Lower lobe of right lung (tissue), 2 donors: ENCODE results near the gene SH3GL2. TPM values are rescaled to one million over a fixed set of nuclear protein-coding genes. Genes with fewer than 3 reads are reported as not detected.
"Not testable (repeated sequence)": the region's sequence is repeated elsewhere in the genome, so short reads cannot be mapped to it uniquely, and the experiment has no call there.

Experiments
- ATAC-seq, 2 donors: fragments of 200-7000 bp; cut with Tn5 transposase; one replicate each; pipeline ENCODE4 v1.9.1; 2020 to 2022; ENCODE audit warnings: mild to moderate bottlenecking in 2 of 2, moderate library complexity in 2 of 2
- DNase-seq: peaks from one replicate; pipeline ENCODE4 v3.0.0-alpha.2; 2020
- H3K27ac ChIP-seq: fragments of 200-600 bp; one replicate; pipeline ENCODE4 v1.8.0; 2022
- H3K27me3 ChIP-seq: fragments of 200-600 bp; one replicate; pipeline ENCODE4 v1.8.0; 2022; ENCODE audit warnings: low read depth
- H3K36me3 ChIP-seq: fragments of 200-600 bp; one replicate; pipeline ENCODE4 v1.8.0; 2022; ENCODE audit warnings: mild to moderate bottlenecking
- H3K4me1 ChIP-seq: fragments of 200-600 bp; one replicate; pipeline ENCODE4 v1.8.0; 2022
- H3K4me3 ChIP-seq: fragments of 200-600 bp; one replicate; pipeline ENCODE4 v1.8.0; 2022; ENCODE audit warnings: mild to moderate bottlenecking
- H3K9me3 ChIP-seq: fragments of 200-600 bp; one replicate; pipeline ENCODE4 v1.8.0; 2022
- intact Hi-C: fragments of 100-400 bp; cut with DNase I; formaldehyde crosslinking; loops from one replicate; pipeline ENCODE4 v1.11.0; 2022
- total RNA-seq: library from RNA; stranded (reverse); fragmentation: NEBNext Ultra II Directional; extraction: Animal tissue kit (Norgen Biotek cat#: 25700); gene quantifications from one replicate; pipeline ENCODE4 v1.2.1, GENCODE V29; 2021
- TF ChIP-seq, protein P1 (sequence below): fragments of 200-600 bp; IDR thresholded peaks from one replicate; pipeline ENCODE4 v1.8.0; 2022; ENCODE audit warnings: antibody characterized with exemption, mild to moderate bottlenecking
- donor health status: DM: no; HTN: yes; CAD: no; lungs with severe emphysema.

The SH3GL2 gene
- total RNA-seq, 1 donor from 2014 or later: 1.3 TPM

DNA sequence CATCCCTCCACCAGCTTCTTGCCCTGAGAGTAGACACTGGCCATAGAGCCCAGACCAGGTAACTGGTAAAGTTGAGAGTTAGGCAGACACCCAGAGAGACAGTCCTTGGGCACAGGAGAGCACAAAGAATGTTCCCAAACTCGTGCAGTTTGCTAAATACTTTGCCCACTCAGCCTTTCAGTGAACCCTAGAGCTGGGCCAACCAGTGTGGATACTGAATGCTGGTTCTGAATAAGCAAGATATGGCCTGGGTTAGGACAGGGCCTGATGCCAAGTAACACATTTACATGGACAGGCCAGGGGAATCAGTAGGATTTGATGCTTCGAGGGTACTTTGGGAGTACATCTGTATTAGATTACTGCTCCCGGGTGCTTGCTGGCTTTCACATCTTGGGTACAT is 185.4 kb downstream of the SH3GL2 start:
- ATAC-seq (no peak), DNase-seq (no peak)
- no peaks in the 10 kb centered on the region for H3K36me3 ChIP-seq
- no peak overlapping the region for H3K4me3 ChIP-seq
- TF ChIP-seq, protein P1, sequence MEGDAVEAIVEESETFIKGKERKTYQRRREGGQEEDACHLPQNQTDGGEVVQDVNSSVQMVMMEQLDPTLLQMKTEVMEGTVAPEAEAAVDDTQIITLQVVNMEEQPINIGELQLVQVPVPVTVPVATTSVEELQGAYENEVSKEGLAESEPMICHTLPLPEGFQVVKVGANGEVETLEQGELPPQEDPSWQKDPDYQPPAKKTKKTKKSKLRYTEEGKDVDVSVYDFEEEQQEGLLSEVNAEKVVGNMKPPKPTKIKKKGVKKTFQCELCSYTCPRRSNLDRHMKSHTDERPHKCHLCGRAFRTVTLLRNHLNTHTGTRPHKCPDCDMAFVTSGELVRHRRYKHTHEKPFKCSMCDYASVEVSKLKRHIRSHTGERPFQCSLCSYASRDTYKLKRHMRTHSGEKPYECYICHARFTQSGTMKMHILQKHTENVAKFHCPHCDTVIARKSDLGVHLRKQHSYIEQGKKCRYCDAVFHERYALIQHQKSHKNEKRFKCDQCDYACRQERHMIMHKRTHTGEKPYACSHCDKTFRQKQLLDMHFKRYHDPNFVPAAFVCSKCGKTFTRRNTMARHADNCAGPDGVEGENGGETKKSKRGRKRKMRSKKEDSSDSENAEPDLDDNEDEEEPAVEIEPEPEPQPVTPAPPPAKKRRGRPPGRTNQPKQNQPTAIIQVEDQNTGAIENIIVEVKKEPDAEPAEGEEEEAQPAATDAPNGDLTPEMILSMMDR: no peak
- no peaks in the 10 kb centered on the region for H3K4me1 ChIP-seq
- intact Hi-C loops: no loop called here
- no peak overlapping the region for H3K27ac ChIP-seq
- H3K27me3 ChIP-seq: no peaks in the 10 kb centered on the region
- H3K9me3 ChIP-seq: no peaks in the 10 kb centered on the region

DNA sequence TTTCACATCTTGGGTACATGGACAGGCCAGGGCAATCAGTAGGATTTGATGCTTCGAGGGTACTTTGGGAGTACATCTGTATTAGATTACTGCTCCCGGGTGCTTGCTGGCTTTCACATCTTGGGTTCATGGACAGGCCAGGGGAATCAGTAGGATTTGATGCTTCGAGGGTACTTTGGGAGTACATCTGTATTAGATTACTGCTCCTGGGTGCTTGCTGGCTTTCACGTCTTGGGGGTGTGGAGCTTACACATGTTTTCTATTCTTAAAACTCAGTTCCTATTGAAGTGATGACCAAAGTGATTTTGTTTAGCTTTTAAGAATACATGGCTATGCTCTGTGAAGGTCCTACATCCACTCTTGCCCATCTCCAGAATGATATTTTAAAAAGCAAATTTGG is 186.3 kb downstream of the SH3GL2 start:
- H3K36me3 ChIP-seq, H3K4me1 ChIP-seq, H3K4me3 ChIP-seq, intact Hi-C loops, ATAC-seq, H3K27me3 ChIP-seq, H3K9me3 ChIP-seq, H3K27ac ChIP-seq, DNase-seq: not testable (repeated sequence)

DNA sequence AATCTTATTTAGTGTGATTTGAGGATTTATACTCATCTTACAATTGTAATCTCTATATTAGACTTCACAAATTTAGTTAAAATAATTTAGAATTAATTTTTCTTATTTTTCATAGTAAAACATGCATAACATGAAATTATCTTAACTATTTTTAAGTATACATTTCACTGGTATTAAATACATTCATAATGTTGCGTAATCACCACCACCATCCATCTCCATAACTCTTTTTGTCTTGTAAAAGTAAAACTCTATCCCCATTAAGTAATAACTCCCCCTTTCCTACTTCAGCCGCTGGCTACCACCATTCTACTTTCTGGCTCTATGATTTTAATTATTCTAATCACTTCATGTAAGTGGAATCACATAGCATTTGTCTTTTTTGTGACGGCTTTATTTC is 193.4 kb downstream of the SH3GL2 start:
- intact Hi-C loops: no loop called here
- ATAC-seq (no peak), DNase-seq (no peak)

DNA sequence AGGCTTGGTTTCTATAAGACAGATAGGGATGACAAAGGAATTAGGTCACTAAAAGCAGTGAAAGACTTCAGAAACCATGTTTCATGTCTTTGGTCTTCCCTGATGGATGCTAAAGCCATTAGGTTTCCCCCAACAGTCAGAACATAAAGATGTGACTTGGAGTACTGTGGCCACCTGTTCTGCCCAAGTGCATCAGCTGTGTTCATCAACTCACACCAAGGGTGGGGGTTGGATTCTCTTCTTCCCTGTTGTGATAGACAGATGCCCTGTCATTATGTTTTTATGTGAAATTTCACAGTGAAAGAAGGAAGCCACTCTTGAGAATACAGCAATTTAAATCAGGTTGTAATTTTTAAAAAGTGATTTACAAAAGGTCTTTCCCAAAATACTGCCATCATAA is 196.8 kb downstream of the SH3GL2 start:
- no peaks in the 10 kb centered on the region for H3K9me3 ChIP-seq
- no peaks in the 10 kb centered on the region for H3K36me3 ChIP-seq

More for the DNA sequence above, 193.4 kb downstream of the SH3GL2 start:
- H3K27me3 ChIP-seq: no peaks in the 10 kb centered on the region
- no peaks in the 10 kb centered on the region for H3K9me3 ChIP-seq
- TF ChIP-seq, protein P1: no peak
- H3K36me3 ChIP-seq: no peaks in the 10 kb centered on the region
- no peak overlapping the region for H3K27ac ChIP-seq
- no peaks in the 10 kb centered on the region for H3K4me1 ChIP-seq
- H3K4me3 ChIP-seq: no peak overlapping the region

DNA sequence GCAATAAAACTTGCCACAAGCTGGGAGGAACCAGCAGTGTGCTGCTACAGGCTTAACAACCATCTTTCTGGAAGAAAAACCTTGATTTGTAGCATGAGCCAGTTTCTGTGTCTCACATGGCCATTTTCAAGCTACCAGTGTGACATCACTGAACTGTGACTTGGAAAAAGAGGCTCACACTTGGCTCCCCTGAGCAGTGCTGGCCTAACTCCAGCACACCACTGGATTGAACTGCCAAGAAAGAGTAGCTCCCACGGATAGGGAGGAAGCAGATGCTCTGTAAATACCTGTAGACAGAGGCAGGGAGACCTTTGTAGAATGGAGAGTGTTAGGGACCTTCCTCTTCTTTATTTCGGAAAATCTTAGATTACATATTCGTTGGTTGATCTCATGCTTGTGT is 197.9 kb downstream of the SH3GL2 start:
- H3K27me3 ChIP-seq: no peaks in the 10 kb centered on the region
- no peaks in the 10 kb centered on the region for H3K36me3 ChIP-seq
- DNase-seq: no peak
- H3K9me3 ChIP-seq: no peaks in the 10 kb centered on the region
- intact Hi-C loops: no loop called here
- TF ChIP-seq, protein P1: no peak
- H3K4me3 ChIP-seq: no peak overlapping the region
- H3K27ac ChIP-seq: no peak overlapping the region
- ATAC-seq: no peak
- H3K4me1 ChIP-seq: no peaks in the 10 kb centered on the region

More for the DNA sequence above, 196.8 kb downstream of the SH3GL2 start:
- TF ChIP-seq, protein P1: no peak
- H3K27me3 ChIP-seq: no peaks in the 10 kb centered on the region
- no peak overlapping the region for H3K27ac ChIP-seq
- no peak for ATAC-seq
- no peaks in the 10 kb centered on the region for H3K4me1 ChIP-seq
- H3K4me3 ChIP-seq: no peak overlapping the region
- no peak for DNase-seq
- intact Hi-C loops: no loop called here

DNA sequence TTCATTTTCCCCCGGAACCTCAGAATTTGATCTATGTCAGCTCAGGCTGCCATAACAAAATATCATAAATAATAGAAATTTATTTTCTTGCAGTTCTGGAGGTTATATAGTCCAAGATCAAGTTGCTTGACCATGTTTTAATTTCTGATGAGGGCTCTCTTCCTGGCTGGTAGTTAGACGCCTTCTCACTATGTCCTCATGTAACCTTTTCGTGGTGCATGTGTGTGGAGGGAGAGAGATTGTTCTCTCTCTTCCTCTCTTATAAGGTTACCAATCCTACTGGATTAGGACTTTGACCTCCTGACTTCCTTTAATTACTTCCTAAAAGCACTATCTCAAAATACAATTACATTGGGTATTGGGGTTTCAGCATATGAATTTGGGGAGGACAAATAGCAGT is 198.6 kb downstream of the SH3GL2 start:
- H3K9me3 ChIP-seq: no peaks in the 10 kb centered on the region
- H3K4me1 ChIP-seq: no peaks in the 10 kb centered on the region
- H3K36me3 ChIP-seq: no peaks in the 10 kb centered on the region
- no peak for ATAC-seq
- H3K4me3 ChIP-seq: no peak overlapping the region
- H3K27me3 ChIP-seq: no peaks in the 10 kb centered on the region
- H3K27ac ChIP-seq: no peak overlapping the region
- TF ChIP-seq, protein P1: no peak
- no peak for DNase-seq
- intact Hi-C loops: no loop called here
